HepG2 (cell line): ENCODE results near the gene SPIRE1. TPM values are rescaled to one million over a fixed set of nuclear protein-coding genes. Genes with fewer than 3 reads are reported as not detected.

Experiments
- ATAC-seq: fragments of 200-7000 bp; cut with Tn5 transposase; 3 replicates; pipeline ENCODE4 v1.9.1; 2020; ENCODE audit warnings: mild to moderate bottlenecking, moderate library complexity
- BruUV-seq: library from RNA; stranded (reverse); fragments of 400-500 nt; replicated peaks from 2 replicates; lab custom pipeline; 2021; lab: Mats Ljungman, UMichigan
- CTCF ChIA-PET: fragments of 300-600 bp; formaldehyde crosslinking; extraction: SDS; loops from one replicate; lab custom pipeline; 2021; ENCODE audit warnings: low total read pairs, inconsistent platforms, low intra/inter-chr PET ratio; lab: Yijun Ruan, JAX
- POLR2A ChIA-PET: fragments of 350-600 bp; sonication (Branson Sonifier 250); formaldehyde crosslinking; loops from one replicate; lab custom pipeline; 2020; ENCODE audit warnings: antibody characterized with exemption, inconsistent platforms; lab: Yijun Ruan, JAX
- DNase-seq: peaks from one replicate; pipeline ENCODE4 v3.0.0-alpha.2; 2015; ENCODE audit warnings: low spot score
- FAIRE-seq: peaks from 3 replicates; lab custom pipeline; 2011; peaks lifted over from hg19 to GRCh38; lab: Jason Lieb, UNC
- H2AFZ ChIP-seq: one replicate; pipeline ENCODE4 v1.6.1; 2011; ENCODE audit warnings: low read length, inconsistent platforms
- H3K27ac ChIP-seq: fragments of 300-600 bp; 3 replicates; pipeline ENCODE4 v1.8.0; 2011; ENCODE audit warnings: mixed run types, mild to moderate bottlenecking, mixed read lengths, low read length, inconsistent platforms; ENCODE audit not compliant: insufficient read depth; ENCODE audit errors: extremely low read length
- H3K27me3 ChIP-seq, 2 experiments: fragments of 200-600 bp in 1 of 2; 2 replicates in 1 of 2; 3 replicates in 1 of 2; pipeline versions ENCODE4 v1.6.0 to v1.8.0; 2011; ENCODE audit warnings: low read length in 2 of 2, mild to moderate bottlenecking in 2 of 2, moderate library complexity in 2 of 2, inconsistent platforms in 1 of 2; ENCODE audit not compliant: insufficient read depth in 2 of 2, control insufficient read depth in 1 of 2
- H3K36me3 ChIP-seq, 2 experiments: fragments of 200-600 bp in 1 of 2; replicated peaks in 1 of 2; 2 replicates in 1 of 2; 3 replicates in 1 of 2; pipeline versions ENCODE4 v1.5.1 to v1.8.0; 2011; ENCODE audit warnings: low read length in 2 of 2, inconsistent platforms in 1 of 2; ENCODE audit not compliant: insufficient read depth in 2 of 2, control insufficient read depth in 1 of 2
- H3K4me1 ChIP-seq: 2 replicates; pipeline ENCODE4 v1.5.1; 2012; ENCODE audit warnings: low read length, inconsistent platforms; ENCODE audit not compliant: insufficient read depth
- H3K4me2 ChIP-seq: 2 replicates; pipeline ENCODE4 v1.6.0; 2011; ENCODE audit warnings: low read depth, low read length, inconsistent platforms
- H3K4me3 ChIP-seq, 3 experiments: fragments of 200-600 bp in 1 of 3; sonication (generic), shearing (Covaris generic) in 1 of 3; replicated peaks in 1 of 3; 2 replicates each; pipeline ENCODE4 v1.5.1; 2011 to 2016; ENCODE audit warnings: low read length in 3 of 3, inconsistent platforms in 2 of 3, low read depth in 2 of 3, mild to moderate bottlenecking in 2 of 3, control low read depth in 1 of 3, mixed read lengths in 1 of 3; ENCODE audit not compliant: insufficient read depth in 1 of 3
- H3K79me2 ChIP-seq: one replicate; pipeline ENCODE4 v1.6.1; 2011; ENCODE audit warnings: low read length, inconsistent platforms; ENCODE audit not compliant: insufficient read depth
- H3K9ac ChIP-seq: 2 replicates; pipeline ENCODE4 v1.6.0; 2011; ENCODE audit warnings: mild to moderate bottlenecking, low read depth, low read length, inconsistent platforms; ENCODE audit not compliant: insufficient read depth
- H3K9me3 ChIP-seq: 2 replicates; pipeline ENCODE4 v1.5.1; 2012; ENCODE audit warnings: mild to moderate bottlenecking, low read length
- H4K20me1 ChIP-seq: 2 replicates; pipeline ENCODE4 v1.6.0; 2011; ENCODE audit warnings: inconsistent platforms, mild to moderate bottlenecking, low read length, moderate library complexity; ENCODE audit not compliant: insufficient read depth
- AGO2 ChIP-seq: fragments of 200-400 bp; formaldehyde crosslinking; optimal IDR thresholded peaks from 2 replicates; pipeline ENCODE3; 2017; ENCODE audit warnings: mild to moderate bottlenecking, low read depth, low read length, moderate library complexity
- RBFOX2 ChIP-seq: fragments of 200-400 bp; formaldehyde crosslinking; IDR thresholded peaks from 2 replicates; pipeline ENCODE4 v1.6.1; 2017; ENCODE audit warnings: low read depth, mild to moderate bottlenecking, low read length
- ZNF75D ChIP-seq: sonication (generic); formaldehyde crosslinking; IDR thresholded peaks from 2 replicates; pipeline ENCODE4 v1.8.1; 2023; ENCODE audit warnings: missing genetic modification reagents, mild to moderate bottlenecking, borderline replicate concordance
- ZSCAN31 ChIP-seq: sonication (generic); formaldehyde crosslinking; IDR thresholded peaks from 2 replicates; pipeline ENCODE4 v1.5.0; 2020; ENCODE audit warnings: low read depth, mild to moderate bottlenecking, missing genetic modification reagents
- WGBS: methylation state at CpG from one replicate; pipeline ENCODE4 v1.1.6; 2017; ENCODE audit warnings: low lambda C conversion rate; 5-methylcytosine and 5-hydroxymethylcytosine counted together
- in situ Hi-C: cut with HindIII; loops from 2 replicates; pipeline ENCODE4 v1.10.0; 2017; ENCODE audit warnings: low pct_unique_long_range_greater_than_20kb; ENCODE audit not compliant: extremely low pct_ligation_motif_present
- intact Hi-C: fragments of 100-400 bp; cut with micrococcal nuclease; formaldehyde crosslinking; loops from one replicate; pipeline ENCODE4 v1.10.0; 2022; ENCODE audit not compliant: unreplicated experiment
- polyA plus RNA-seq, 8 experiments: library from polyadenylated mRNA; depleted of rRNA in 3 of 8; stranded (reverse) in 7 of 8; unstranded in 1 of 8; fragments of >200 nt; fragmentation: Illumina TruSeq in 4 of 8; extraction: Trizol in 4 of 8; gene quantifications; 2 replicates each; pipeline versions ENCODE4 v1.2.1 to v1.2.3, GENCODE V29; 2011 to 2016; ENCODE audit warnings: low read depth in 4 of 8, missing spikeins in 1 of 8, mixed read lengths in 1 of 8; ENCODE audit not compliant: insufficient read depth in 1 of 8
- total RNA-seq, 5 experiments: library from RNA; depleted of rRNA; stranded (reverse); fragments of >200 nt; fragmentation: Illumina TruSeq; extraction: Trizol; gene quantifications; 2 replicates each; pipeline ENCODE4 v1.2.3, GENCODE V29; 2016; ENCODE audit warnings: low read depth in 1 of 5
- TF ChIP-seq, protein P1 (sequence below): sonication (generic); formaldehyde crosslinking; IDR thresholded peaks from 2 replicates; pipeline ENCODE4 v1.4.0; 2020; ENCODE audit warnings: mild to moderate bottlenecking, missing genetic modification reagents
- TF ChIP-seq, protein P2 (sequence below): sonication (generic); formaldehyde crosslinking; IDR thresholded peaks from 2 replicates; pipeline ENCODE4 v1.4.0; 2020; ENCODE audit warnings: mild to moderate bottlenecking, missing genetic modification reagents
- TF ChIP-seq, protein P3 (sequence below): sonication (generic); formaldehyde crosslinking; IDR thresholded peaks from 2 replicates; pipeline ENCODE4 v1.8.0; 2022; ENCODE audit warnings: missing genetic modification reagents, mild to moderate bottlenecking, borderline replicate concordance
- TF ChIP-seq, protein P4 (sequence below), 2 experiments: fragments of 450-650 bp in 1 of 2; sonication (generic) in 1 of 2; formaldehyde crosslinking; IDR thresholded peaks; 2 replicates each; pipeline versions ENCODE4 v1.5.0 to v1.8.0; 2020 to 2022; ENCODE audit warnings: mild to moderate bottlenecking in 1 of 2, missing genetic modification reagents in 1 of 2
- TF ChIP-seq, protein P5 (sequence below): sonication (generic); formaldehyde crosslinking; IDR thresholded peaks from 2 replicates; pipeline ENCODE4 v1.4.0; 2020; ENCODE audit warnings: mild to moderate bottlenecking, missing genetic modification reagents

The SPIRE1 gene
- total and polyA plus RNA-seq, 2 of the 13 experiments (the other 11 are each of a cell fraction or from before 2014, with no cell fraction given): 9.9 to 21.3 TPM

DNA sequence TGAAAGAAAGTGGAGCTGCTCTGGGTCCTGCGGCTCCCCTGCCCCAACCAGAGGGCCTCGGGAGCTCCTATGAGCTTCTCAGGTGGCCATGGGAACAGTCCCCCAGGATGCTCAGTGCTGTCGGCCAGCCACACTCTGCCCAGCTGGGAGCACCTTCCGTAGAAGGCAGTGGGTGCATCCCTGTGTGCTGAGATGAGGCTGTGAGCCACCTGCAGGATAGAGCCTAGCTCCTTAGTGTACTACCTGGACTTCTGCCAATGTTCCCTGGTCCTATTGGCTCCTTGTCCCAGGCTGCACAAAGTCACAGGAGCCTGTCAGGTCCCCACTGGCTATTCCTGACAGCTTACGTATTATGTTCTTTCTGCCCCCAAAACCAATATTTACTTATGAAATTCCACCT is 234.1 kb downstream of the SPIRE1 start (continued):
- TF ChIP-seq, protein P1, sequence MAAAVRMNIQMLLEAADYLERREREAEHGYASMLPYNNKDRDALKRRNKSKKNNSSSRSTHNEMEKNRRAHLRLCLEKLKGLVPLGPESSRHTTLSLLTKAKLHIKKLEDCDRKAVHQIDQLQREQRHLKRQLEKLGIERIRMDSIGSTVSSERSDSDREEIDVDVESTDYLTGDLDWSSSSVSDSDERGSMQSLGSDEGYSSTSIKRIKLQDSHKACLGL: no peak
- no peak for TF ChIP-seq ZNF75D
- TF ChIP-seq, protein P2, sequence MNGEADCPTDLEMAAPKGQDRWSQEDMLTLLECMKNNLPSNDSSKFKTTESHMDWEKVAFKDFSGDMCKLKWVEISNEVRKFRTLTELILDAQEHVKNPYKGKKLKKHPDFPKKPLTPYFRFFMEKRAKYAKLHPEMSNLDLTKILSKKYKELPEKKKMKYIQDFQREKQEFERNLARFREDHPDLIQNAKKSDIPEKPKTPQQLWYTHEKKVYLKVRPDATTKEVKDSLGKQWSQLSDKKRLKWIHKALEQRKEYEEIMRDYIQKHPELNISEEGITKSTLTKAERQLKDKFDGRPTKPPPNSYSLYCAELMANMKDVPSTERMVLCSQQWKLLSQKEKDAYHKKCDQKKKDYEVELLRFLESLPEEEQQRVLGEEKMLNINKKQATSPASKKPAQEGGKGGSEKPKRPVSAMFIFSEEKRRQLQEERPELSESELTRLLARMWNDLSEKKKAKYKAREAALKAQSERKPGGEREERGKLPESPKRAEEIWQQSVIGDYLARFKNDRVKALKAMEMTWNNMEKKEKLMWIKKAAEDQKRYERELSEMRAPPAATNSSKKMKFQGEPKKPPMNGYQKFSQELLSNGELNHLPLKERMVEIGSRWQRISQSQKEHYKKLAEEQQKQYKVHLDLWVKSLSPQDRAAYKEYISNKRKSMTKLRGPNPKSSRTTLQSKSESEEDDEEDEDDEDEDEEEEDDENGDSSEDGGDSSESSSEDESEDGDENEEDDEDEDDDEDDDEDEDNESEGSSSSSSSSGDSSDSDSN (CRISPR knock-in tag): no peak
- TF ChIP-seq, protein P3, sequence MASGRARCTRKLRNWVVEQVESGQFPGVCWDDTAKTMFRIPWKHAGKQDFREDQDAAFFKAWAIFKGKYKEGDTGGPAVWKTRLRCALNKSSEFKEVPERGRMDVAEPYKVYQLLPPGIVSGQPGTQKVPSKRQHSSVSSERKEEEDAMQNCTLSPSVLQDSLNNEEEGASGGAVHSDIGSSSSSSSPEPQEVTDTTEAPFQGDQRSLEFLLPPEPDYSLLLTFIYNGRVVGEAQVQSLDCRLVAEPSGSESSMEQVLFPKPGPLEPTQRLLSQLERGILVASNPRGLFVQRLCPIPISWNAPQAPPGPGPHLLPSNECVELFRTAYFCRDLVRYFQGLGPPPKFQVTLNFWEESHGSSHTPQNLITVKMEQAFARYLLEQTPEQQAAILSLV (CRISPR knock-in tag): no peak
- TF ChIP-seq, protein P4, sequence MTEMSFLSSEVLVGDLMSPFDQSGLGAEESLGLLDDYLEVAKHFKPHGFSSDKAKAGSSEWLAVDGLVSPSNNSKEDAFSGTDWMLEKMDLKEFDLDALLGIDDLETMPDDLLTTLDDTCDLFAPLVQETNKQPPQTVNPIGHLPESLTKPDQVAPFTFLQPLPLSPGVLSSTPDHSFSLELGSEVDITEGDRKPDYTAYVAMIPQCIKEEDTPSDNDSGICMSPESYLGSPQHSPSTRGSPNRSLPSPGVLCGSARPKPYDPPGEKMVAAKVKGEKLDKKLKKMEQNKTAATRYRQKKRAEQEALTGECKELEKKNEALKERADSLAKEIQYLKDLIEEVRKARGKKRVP (CRISPR knock-in tag; IDR thresholded peaks at IDR 0.05): no peak
- no peak for TF ChIP-seq ZSCAN31
- TF ChIP-seq, all 625 proteins: peak for 0

DNA sequence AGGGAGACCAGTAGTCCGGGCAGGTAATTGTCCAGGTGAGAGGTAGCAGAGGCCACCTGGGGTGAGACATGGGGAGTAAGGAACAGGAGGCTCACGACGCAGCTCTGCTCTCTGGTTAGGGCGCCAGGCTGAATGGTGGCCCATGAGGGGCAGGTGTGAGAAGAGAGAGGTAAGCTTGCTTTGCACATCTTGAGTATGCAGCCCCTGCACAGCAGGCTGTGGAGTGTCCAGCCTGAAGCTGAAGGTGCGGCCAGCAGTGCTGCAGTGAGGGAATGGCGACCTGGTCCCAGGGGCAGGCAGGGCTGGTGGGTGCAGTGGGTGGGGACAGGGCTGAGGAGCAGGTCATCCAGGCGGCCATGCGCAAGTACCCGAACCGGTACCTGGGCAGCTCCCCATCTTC is 234.5 kb downstream of the SPIRE1 start:
- H3K9me3 ChIP-seq: no peaks in the 10 kb centered on the region
- ATAC-seq (no peak), FAIRE-seq (no peak), DNase-seq (no peak)
- no peak overlapping the region for H3K4me2 ChIP-seq
- H2AFZ ChIP-seq: no peak overlapping the region
- peak; percentile 49 for TF ChIP-seq AGO2
- TF ChIP-seq, protein P5, sequence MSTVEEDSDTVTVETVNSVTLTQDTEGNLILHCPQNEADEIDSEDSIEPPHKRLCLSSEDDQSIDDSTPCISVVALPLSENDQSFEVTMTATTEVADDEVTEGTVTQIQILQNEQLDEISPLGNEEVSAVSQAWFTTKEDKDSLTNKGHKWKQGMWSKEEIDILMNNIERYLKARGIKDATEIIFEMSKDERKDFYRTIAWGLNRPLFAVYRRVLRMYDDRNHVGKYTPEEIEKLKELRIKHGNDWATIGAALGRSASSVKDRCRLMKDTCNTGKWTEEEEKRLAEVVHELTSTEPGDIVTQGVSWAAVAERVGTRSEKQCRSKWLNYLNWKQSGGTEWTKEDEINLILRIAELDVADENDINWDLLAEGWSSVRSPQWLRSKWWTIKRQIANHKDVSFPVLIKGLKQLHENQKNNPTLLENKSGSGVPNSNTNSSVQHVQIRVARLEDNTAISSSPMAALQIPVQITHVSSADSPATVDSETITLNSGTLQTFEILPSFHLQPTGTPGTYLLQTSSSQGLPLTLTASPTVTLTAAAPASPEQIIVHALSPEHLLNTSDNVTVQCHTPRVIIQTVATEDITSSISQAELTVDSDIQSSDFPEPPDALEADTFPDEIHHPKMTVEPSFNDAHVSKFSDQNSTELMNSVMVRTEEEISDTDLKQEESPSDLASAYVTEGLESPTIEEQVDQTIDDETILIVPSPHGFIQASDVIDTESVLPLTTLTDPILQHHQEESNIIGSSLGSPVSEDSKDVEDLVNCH (CRISPR knock-in tag): no peak
- TF ChIP-seq RBFOX2: 0 out of 2 replicates have a peak, but pooled peaks have one; percentile 19
- H3K27ac ChIP-seq: no peak overlapping the region
- peaks cover 36% of the 10 kb centered on the region for H3K4me1 ChIP-seq
- H3K36me3 ChIP-seq: peaks cover 2 to 8% of the 10 kb centered on the region in 2 experiments; a peak in 4 of 5 replicates
- no peak overlapping the region for H3K4me3 ChIP-seq
- in situ Hi-C loops (no loop called here), intact Hi-C loops (no loop called here)
- 98% methylated on average over 7 of the region's 10 CpGs for WGBS
- H3K27me3 ChIP-seq: no peaks in the 10 kb centered on the region
- no TSS peak for BruUV-seq
- peaks cover 2% of the 10 kb centered on the region for H3K79me2 ChIP-seq
- H3K9ac ChIP-seq: no peak overlapping the region
- POLR2A ChIA-PET: interaction anchor here (1.0 kb wide), 2 partner anchors 30 to 46 kb away, joined by 3 read pairs; partner anchors contain the start of gene AFG3L2
- H4K20me1 ChIP-seq: no peaks in the 10 kb centered on the region
- CTCF ChIA-PET: interaction anchor here (1.4 to 2.2 kb wide), 2 partner anchors 32 to 237 kb away, joined by 4 to 5 read pairs; no protein-coding TSS in a partner anchor
